GM18498 (cell line): Measurements from ENCODE around the gene ZNF3.

Experiments used
- ATAC-seq: cut with Tn5 transposase; IDR thresholded peaks from one replicate; pipeline ENCODE4 v1.9.1; 2021; ENCODE audit warnings: mild to moderate bottlenecking, moderate library complexity; ENCODE audit not compliant: unreplicated experiment

ZNF3 gene

GRCh38 chr7:100059251-100059739, 22.2 kb downstream of the ZNF3 start:
- no peak for ATAC-seq

- ATAC-seq = no peak
Measured at GRCh38 chr7:100057006-100057405, 24.5 kb downstream of the ZNF3 start.

GRCh38 chr7:100053215-100053614, 28.3 kb downstream of the ZNF3 start:
- no peak for ATAC-seq

GRCh38 chr7:100051611-100052010, 29.9 kb downstream of the ZNF3 start:
- ATAC-seq = no peak

- peak; percentile 92 for ATAC-seq
Measured at GRCh38 chr7:100049441-100050291, 31.9 kb downstream of the ZNF3 start, which contains the start of gene ZSCAN21. Gene ZSCAN21 (plus strand): TSS chr7:100049774. CDS start chr7:100057007, 7,233 bp downstream.

GRCh38 chr7:100048680-100049079, 32.8 kb downstream of the ZNF3 start:
- ATAC-seq = no peak

GRCh38 chr7:100044718-100045117, 36.8 kb downstream of the ZNF3 start:
- ATAC-seq = no peak

- no peak for ATAC-seq
Measured at GRCh38 chr7:100040575-100040974, 40.9 kb downstream of the ZNF3 start.

GRCh38 chr7:100038326-100038725, 43.2 kb downstream of the ZNF3 start:
- no peak for ATAC-seq

GRCh38 chr7:100035876-100036275, 45.6 kb downstream of the ZNF3 start:
- ATAC-seq = no peak

GRCh38 chr7:100034871-100035510, 46.5 kb downstream of the ZNF3 start:
- ATAC-seq = no peak

GRCh38 chr7:100033526-100033925, 48.0 kb downstream of the ZNF3 start:
- no peak for ATAC-seq

- ATAC-seq = no peak
Measured at GRCh38 chr7:100029596-100029995, 51.9 kb downstream of the ZNF3 start.

- no peak for ATAC-seq
Measured at GRCh38 chr7:100027197-100027596, 54.3 kb downstream of the ZNF3 start.

- ATAC-seq = no peak
Measured at GRCh38 chr7:100024020-100024619, 57.4 kb downstream of the ZNF3 start.

- no peak for ATAC-seq
Measured at GRCh38 chr7:100023526-100023925, 58.0 kb downstream of the ZNF3 start.

- ATAC-seq = no peak
Measured at GRCh38 chr7:100022621-100023020, 58.9 kb downstream of the ZNF3 start.

GRCh38 chr7:100021297-100021696, 60.2 kb downstream of the ZNF3 start:
- no peak for ATAC-seq
